BLaER1 treated with 17β-estradiol and CSF1 and Interleukin-3, amounts not matched to agents 10 nM and 100 nM (cell line): Measurements from ENCODE around the gene B3GAT2.

Experiments used
- H3K27ac ChIP-seq, 11 experiments: shearing (Covaris generic); formaldehyde crosslinking; 2 replicates each; pipeline ENCODE4 v1.8.1; 2022
- H3K27me3 ChIP-seq, 11 experiments: shearing (Covaris generic); formaldehyde crosslinking; 2 replicates each; pipeline ENCODE4 v1.8.1; 2022
- H3K36me3 ChIP-seq, 11 experiments: shearing (Covaris generic); formaldehyde crosslinking; 2 replicates each; pipeline ENCODE4 v1.8.1; 2022
- H3K4me1 ChIP-seq, 10 experiments: shearing (Covaris generic); formaldehyde crosslinking; 2 replicates each; pipeline ENCODE4 v1.8.1; 2022
- H3K4me2 ChIP-seq, 11 experiments: shearing (Covaris generic); formaldehyde crosslinking; 2 replicates each; pipeline ENCODE4 v1.8.1; 2022
- H3K4me3 ChIP-seq, 10 experiments: shearing (Covaris generic); formaldehyde crosslinking; 2 replicates each; pipeline ENCODE4 v1.8.1; 2022
- H3K9ac ChIP-seq, 11 experiments: shearing (Covaris generic); formaldehyde crosslinking; 2 replicates each; pipeline ENCODE4 v1.8.1; 2022
- H3K9me3 ChIP-seq, 11 experiments: shearing (Covaris generic); formaldehyde crosslinking; replicated peaks in 1 of 11; 2 replicates each; pipeline ENCODE4 v1.8.1; 2022
- H4K20me1 ChIP-seq, 11 experiments: shearing (Covaris generic); formaldehyde crosslinking; 2 replicates each; pipeline ENCODE4 v1.8.1; 2022
- Cebpa-rat ChIP-seq, 11 experiments: shearing (Covaris generic); IDR thresholded peaks; 2 replicates each; pipeline ENCODE4 v1.8.1; 2022

Gene B3GAT2

DNA sequence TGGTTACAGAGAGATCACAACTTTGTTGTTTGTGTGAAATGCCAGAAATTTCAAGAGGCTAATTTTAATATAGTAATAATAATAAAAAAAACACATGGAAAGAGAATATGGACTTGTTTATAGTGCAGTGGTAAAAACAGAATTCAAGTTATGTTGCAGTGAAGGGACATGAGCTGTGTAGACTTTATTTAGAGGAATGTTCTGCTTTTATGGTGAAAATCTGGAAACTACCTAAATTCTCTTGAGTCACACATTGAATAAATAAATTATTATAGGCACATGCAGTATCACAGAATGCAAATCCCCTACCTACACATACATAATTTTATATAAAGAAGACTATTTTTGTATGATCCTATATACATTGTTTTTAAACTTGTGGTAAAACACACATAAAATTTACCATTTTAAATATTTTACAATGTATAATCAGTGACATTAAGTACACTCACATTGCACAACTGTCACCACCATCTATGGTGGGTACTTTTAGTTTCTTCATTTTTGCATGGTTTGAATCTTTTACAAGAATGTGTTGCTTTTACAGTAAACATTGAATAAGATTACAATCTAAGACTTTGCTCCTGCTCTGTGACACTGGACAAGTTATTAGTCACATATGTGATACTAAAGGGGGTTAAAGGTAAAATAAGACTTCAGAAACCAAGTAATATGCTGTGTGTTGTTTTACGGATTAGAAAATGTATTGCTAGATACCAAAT is 107.4 kb downstream of the B3GAT2 start:
- Histone ChIP-seq H3K4me1 (peaks cover 0 to 8% (median 2%) of the 10 kb centered on the region in 10 experiments; a peak in 6 of 20 replicates), H3K27ac (no peak overlapping the region), H3K27me3 (no peaks in the 10 kb centered on the region), H3K4me3 (no peak overlapping the region), H3K36me3 (peaks cover 0 to 64% (median 23%) of the 10 kb centered on the region in 11 experiments; a peak in 19 of 22 replicates), H3K9me3 (peaks cover 0 to 12% (median 0%) of the 10 kb centered on the region in 11 experiments; a peak in 5 of 22 replicates), H3K4me2 (peak overlapping the region in 4 of 11 experiments; percentile 0 to 36 (median 21); a peak in 2 of 22 replicates), H4K20me1 (no peaks in the 10 kb centered on the region), H3K9ac (no peak overlapping the region)
- no peak for TF ChIP-seq Cebpa-rat (IDR thresholded peaks at IDR 0.05)

DNA sequence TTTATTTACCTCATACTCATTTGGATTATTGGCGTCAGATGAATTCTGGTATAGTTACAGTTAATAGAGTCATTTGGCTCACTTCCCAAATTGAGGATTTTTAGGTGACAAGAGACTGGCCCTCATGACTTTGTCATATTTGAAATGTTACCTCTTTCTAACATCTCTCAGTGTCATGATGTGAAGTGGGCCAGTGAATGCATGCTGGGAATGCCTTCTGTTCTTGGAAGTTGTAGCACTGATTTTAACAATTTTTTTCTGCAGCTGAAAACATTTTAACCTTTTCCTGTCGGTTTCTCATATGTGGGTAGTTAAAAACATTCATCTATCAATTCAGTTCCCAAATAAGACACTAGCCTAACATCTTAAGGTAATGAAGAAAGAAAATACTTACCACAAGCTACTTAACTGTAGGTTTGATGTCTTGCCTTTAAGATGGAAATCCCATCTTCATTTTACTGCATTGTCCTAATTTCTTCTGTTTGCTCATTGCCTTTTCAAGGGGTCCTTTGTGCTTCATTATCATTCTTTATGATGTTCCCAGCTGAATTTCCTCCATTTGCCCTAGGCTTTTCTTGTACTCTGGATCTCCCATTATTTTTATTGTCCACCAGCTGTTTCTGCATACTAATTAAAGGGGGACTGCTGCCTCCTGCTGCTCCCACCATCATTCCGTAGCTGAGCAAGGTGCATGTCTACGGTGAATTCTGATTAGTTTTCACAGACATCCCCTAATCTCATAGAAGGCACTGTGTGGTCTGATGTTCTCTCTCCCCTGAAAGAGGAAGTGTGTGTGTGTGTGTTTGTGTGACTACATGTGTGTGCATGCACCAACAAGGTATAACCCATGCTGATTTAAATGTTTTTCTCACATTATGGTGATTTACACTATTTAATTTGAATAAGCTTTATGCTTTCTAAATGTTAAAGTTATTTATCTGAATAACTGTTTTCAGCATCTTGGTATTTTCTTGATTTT is 109.5 kb downstream of the B3GAT2 start:
- Histone ChIP-seq H3K27me3 (no peaks in the 10 kb centered on the region), H3K9ac (no peak overlapping the region), H3K36me3 (peaks cover 0 to 47% (median 16%) of the 10 kb centered on the region in 11 experiments; a peak in 16 of 22 replicates), H3K4me2 (no peak overlapping the region), H4K20me1 (no peaks in the 10 kb centered on the region), H3K4me1 (peaks cover 0 to 8% (median 2%) of the 10 kb centered on the region in 10 experiments; a peak in 6 of 20 replicates), H3K9me3 (peaks cover 0 to 12% (median 0%) of the 10 kb centered on the region in 11 experiments; a peak in 5 of 22 replicates), H3K4me3 (no peak overlapping the region), H3K27ac (no peak overlapping the region)
- TF ChIP-seq Cebpa-rat (IDR thresholded peaks at IDR 0.05), result no peak

DNA sequence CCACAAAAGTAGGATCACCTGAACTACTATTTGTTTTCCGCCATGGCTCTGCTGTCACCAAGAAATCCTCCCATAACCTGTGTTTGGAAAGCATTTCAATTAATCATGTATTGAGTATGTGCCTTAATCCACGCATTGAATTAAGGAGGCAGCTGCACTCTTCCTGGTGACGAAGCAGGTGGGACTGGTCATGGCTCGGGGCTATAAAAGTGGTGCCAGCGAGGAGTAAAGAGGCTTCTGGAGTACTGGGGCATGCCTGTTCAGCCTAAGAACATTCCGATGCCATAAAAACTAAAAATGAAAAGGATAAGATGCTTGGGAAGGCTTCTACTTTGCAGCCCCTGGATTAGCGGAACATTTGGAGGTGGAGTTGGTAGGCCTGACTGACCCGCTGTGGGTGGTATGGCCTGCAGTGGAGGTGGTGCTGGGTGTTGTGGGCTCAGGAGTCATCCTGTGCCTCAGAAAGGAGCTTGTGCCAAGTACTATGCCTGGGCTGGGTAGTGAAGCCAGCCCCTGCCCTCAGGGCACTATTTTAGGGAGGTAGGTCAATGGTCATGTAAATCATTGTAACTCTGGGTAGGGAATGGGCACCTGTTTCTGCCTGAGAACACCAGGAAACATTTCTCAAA is 110.5 kb downstream of the B3GAT2 start:
- peaks cover 0 to 38% (median 16%) of the 10 kb centered on the region in 11 experiments; a peak in 13 of 22 replicates for H3K36me3 ChIP-seq
- no peaks in the 10 kb centered on the region for H3K27me3 ChIP-seq
- no peak overlapping the region for H3K4me3 ChIP-seq
- no peak overlapping the region for H3K9ac ChIP-seq
- H3K27ac ChIP-seq, result no peak overlapping the region
- H3K4me1 ChIP-seq, result peaks cover 0 to 8% (median 2%) of the 10 kb centered on the region in 10 experiments; a peak in 6 of 20 replicates
- peaks cover 0 to 12% (median 0%) of the 10 kb centered on the region in 11 experiments; a peak in 5 of 22 replicates for H3K9me3 ChIP-seq
- H3K4me2 ChIP-seq, result no peak overlapping the region
- H4K20me1 ChIP-seq, result no peaks in the 10 kb centered on the region
- no peak for TF ChIP-seq Cebpa-rat (IDR thresholded peaks at IDR 0.05)

DNA sequence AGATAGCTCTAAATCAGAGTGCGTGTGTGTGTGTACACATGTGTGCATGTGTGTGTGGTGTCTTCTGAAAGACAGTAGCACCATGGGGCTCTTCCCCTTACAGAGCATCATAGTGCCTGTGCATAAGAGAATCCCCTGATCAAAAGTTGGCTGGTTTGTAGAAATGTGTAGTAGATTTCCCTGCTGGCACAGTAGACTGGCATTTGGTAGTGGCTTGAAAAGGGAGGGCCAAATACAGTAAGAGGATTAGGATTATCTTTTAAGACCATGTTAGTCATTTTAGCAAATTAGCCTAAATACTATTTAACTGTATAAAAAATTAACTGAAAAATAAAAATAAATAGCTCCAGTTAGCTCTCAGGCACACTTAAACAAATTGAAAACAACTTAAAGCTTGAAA is 112.6 kb downstream of the B3GAT2 start:
- Histone ChIP-seq H3K27ac (no peak overlapping the region), H3K9ac (no peak overlapping the region), H3K4me2 (no peak overlapping the region), H3K4me3 (no peak overlapping the region), H3K4me1 (peaks cover 0 to 8% (median 2%) of the 10 kb centered on the region in 10 experiments; a peak in 6 of 20 replicates), H3K27me3 (no peaks in the 10 kb centered on the region), H4K20me1 (0 out of 22 replicates have a peak, but pooled peaks cover 0 to 1% (median 0%) of the 10 kb centered on the region in 11 experiments), H3K36me3 (peaks cover 3 to 57% (median 16%) of the 10 kb centered on the region in 11 experiments; a peak in 13 of 22 replicates), H3K9me3 (peaks cover 0 to 12% (median 0%) of the 10 kb centered on the region in 11 experiments; a peak in 5 of 22 replicates)
- no peak for TF ChIP-seq Cebpa-rat (IDR thresholded peaks at IDR 0.05)

DNA sequence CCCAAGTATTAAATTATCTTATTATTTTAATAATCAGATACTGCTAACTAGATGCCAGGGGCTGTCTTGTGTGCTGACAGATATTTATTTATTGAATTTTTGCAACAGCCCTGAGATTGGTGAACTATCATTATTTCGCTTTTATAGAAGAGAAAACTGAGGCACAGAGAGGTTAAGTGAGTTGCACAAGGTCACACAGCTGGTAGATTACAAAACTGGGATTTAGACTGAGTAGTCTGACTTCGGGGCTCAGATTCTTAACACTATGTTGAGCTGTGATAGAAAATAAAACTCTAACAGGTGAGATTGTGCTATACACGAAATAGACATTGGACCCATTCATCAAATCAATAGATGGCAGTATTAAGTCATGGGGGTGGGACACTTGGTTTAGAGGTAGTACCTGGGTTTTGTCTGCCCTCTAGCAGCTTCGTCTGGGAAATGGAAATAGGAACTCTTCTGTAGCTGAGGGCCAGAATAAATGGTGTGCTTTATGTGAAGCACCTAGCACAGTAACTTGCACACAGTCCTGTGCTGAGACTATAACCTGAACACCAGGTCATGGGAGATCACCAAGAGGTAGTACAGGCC is 113.4 kb downstream of the B3GAT2 start:
- H3K4me3 ChIP-seq, result no peak overlapping the region
- H3K4me1 ChIP-seq, result no peaks in the 10 kb centered on the region
- H4K20me1 ChIP-seq, result 0 out of 22 replicates have a peak, but pooled peaks cover 0 to 4% (median 0%) of the 10 kb centered on the region in 11 experiments
- H3K4me2 ChIP-seq, result no peak overlapping the region
- peaks cover 3 to 59% (median 18%) of the 10 kb centered on the region in 11 experiments; a peak in 13 of 22 replicates for H3K36me3 ChIP-seq
- no peaks in the 10 kb centered on the region for H3K27me3 ChIP-seq
- H3K9ac ChIP-seq, result no peak overlapping the region
- TF ChIP-seq Cebpa-rat (IDR thresholded peaks at IDR 0.05), result no peak
- no peak overlapping the region for H3K27ac ChIP-seq
- H3K9me3 ChIP-seq, result peaks cover 0 to 11% (median 0%) of the 10 kb centered on the region in 11 experiments; a peak in 5 of 22 replicates

DNA sequence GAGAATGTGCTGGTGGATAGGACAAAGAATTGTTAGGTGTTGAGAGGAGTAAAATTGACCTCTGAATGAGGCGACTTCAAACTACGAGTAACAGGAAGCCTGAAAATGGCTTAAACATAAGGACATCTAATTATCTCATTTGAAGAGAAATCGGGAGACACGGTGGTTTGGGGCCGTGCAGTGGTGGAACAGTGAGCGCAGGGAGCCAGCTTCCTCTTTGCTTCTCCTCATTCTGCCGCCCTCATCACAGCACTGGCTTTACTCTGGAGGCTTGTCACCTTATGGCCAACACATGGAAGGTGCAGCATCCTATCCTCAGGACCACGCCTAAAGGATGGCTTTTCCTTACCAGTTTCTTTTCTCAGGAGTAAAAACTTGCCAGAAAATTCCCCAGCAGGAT is 114.3 kb downstream of the B3GAT2 start:
- Histone ChIP-seq H3K9me3 (peaks cover 0 to 2% (median 0%) of the 10 kb centered on the region in 11 experiments; a peak in 2 of 22 replicates), H3K4me2 (no peak overlapping the region), H3K27ac (no peak overlapping the region), H3K4me3 (no peak overlapping the region), H3K9ac (no peak overlapping the region), H3K4me1 (no peaks in the 10 kb centered on the region), H3K27me3 (no peaks in the 10 kb centered on the region), H4K20me1 (0 out of 22 replicates have a peak, but pooled peaks cover 0 to 4% (median 0%) of the 10 kb centered on the region in 11 experiments), H3K36me3 (peaks cover 3 to 60% (median 16%) of the 10 kb centered on the region in 11 experiments; a peak in 13 of 22 replicates)
- TF ChIP-seq Cebpa-rat (IDR thresholded peaks at IDR 0.05), result no peak

DNA sequence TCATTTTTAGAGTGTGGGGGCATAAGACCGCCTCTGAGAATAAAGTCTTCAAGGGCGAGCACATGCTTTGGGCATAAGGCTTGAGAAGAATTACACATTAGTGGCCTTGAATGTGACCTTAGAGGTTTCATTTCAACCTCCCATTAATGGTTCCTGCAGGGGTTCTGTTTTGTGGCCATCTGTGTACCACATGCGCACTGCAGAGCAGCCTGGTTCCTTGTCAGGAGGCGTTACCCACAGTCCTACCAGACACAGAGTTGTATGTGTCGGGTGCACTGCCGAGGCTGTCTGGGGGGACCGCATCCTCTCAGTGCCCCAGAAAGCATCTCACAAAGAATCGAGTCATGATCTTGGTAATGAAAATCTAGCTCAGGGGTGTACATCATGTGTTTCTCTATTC is 115.7 kb downstream of the B3GAT2 start:
- TF ChIP-seq Cebpa-rat (IDR thresholded peaks at IDR 0.05), result no peak
- Histone ChIP-seq H3K4me2 (no peak overlapping the region), H3K27ac (no peak overlapping the region), H3K4me1 (no peaks in the 10 kb centered on the region), H3K9ac (no peak overlapping the region), H3K27me3 (no peaks in the 10 kb centered on the region), H3K4me3 (no peak overlapping the region), H3K36me3 (peaks cover 3 to 61% (median 15%) of the 10 kb centered on the region in 11 experiments; a peak in 12 of 22 replicates), H4K20me1 (0 out of 22 replicates have a peak, but pooled peaks cover 0 to 4% (median 0%) of the 10 kb centered on the region in 11 experiments), H3K9me3 (0 out of 22 replicates have a peak, but pooled peaks cover 0 to under 1% (median 0%) of the 10 kb centered on the region in 11 experiments)
